HG02852 (cell line): Measurements from ENCODE around the gene PLXNA2.

Experiments used
- ATAC-seq: cut with Tn5 transposase; IDR thresholded peaks from one replicate; pipeline ENCODE4 v1.9.1; 2021; ENCODE audit warnings: mild to moderate bottlenecking, moderate library complexity; ENCODE audit not compliant: unreplicated experiment

Gene PLXNA2

GRCh38 chr1:208242941-208243526 lies 1.1 kb downstream of the PLXNA2 start:
- no peak for ATAC-seq

GRCh38 chr1:208242146-208242545 lies 2.0 kb downstream of the PLXNA2 start:
- ATAC-seq = no peak

- no peak for ATAC-seq
Measured at GRCh38 chr1:208241512-208241911, 2.7 kb downstream of the PLXNA2 start.

GRCh38 chr1:208240662-208241355 lies 3.4 kb downstream of the PLXNA2 start:
- no peak for ATAC-seq

- no peak for ATAC-seq
Measured at GRCh38 chr1:208239473-208240381, 4.5 kb downstream of the PLXNA2 start.

GRCh38 chr1:208238710-208239472 lies 5.3 kb downstream of the PLXNA2 start:
- no peak for ATAC-seq

GRCh38 chr1:208237241-208237640 lies 6.9 kb downstream of the PLXNA2 start:
- no peak for ATAC-seq

- ATAC-seq = peak; percentile 66
Measured at GRCh38 chr1:208235982-208236761, 8.0 kb downstream of the PLXNA2 start.

- no peak for ATAC-seq
Measured at GRCh38 chr1:208235356-208235981, 8.7 kb downstream of the PLXNA2 start.

GRCh38 chr1:208234721-208235120 lies 9.5 kb downstream of the PLXNA2 start:
- no peak for ATAC-seq

- no peak for ATAC-seq
Measured at GRCh38 chr1:208233978-208234377, 10.2 kb downstream of the PLXNA2 start.

GRCh38 chr1:208233546-208233945 lies 10.6 kb downstream of the PLXNA2 start:
- no peak for ATAC-seq

- ATAC-seq = no peak
Measured at GRCh38 chr1:208232662-208233038, 11.5 kb downstream of the PLXNA2 start.

GRCh38 chr1:208231881-208232661 lies 12.1 kb downstream of the PLXNA2 start:
- no peak for ATAC-seq

- no peak for ATAC-seq
Measured at GRCh38 chr1:208230668-208231529, 13.3 kb downstream of the PLXNA2 start.

- no peak for ATAC-seq
Measured at GRCh38 chr1:208228550-208228949, 15.6 kb downstream of the PLXNA2 start.

GRCh38 chr1:208228026-208228425 lies 16.2 kb downstream of the PLXNA2 start:
- no peak for ATAC-seq

GRCh38 chr1:208227366-208227765 lies 16.8 kb downstream of the PLXNA2 start:
- no peak for ATAC-seq
